Transverse colon (tissue), 4 donors: ENCODE results near the gene L3MBTL4. TPM values are rescaled to one million over a fixed set of nuclear protein-coding genes. Genes with fewer than 3 reads are reported as not detected.

ENCODE experiments used
- DNase-seq: peaks from one replicate; pipeline ENCODE4 v3.0.0-alpha.2; 2019
- H3K27ac ChIP-seq, 4 donors: fragments of 200-600 bp; sonication (generic); 2 replicates each; pipeline ENCODE4 v1.5.1; 2016 to 2018; ENCODE audit warnings: inconsistent platforms in 4 of 4
- H3K27me3 ChIP-seq: fragments of 200-600 bp; sonication (generic); 2 replicates; pipeline ENCODE4 v1.5.1; 2017; ENCODE audit warnings: inconsistent platforms
- H3K36me3 ChIP-seq, 4 donors: fragments of 200-600 bp; sonication (generic); 2 replicates each; pipeline ENCODE4 v1.5.1; 2017 to 2019; ENCODE audit warnings: inconsistent platforms in 4 of 4
- H3K4me1 ChIP-seq, 4 donors: fragments of 200-600 bp; sonication (generic); 2 replicates each; pipeline ENCODE4 v1.5.1; 2017 to 2020; ENCODE audit warnings: inconsistent platforms in 4 of 4
- H3K4me3 ChIP-seq, 4 donors: fragments of 200-600 bp; sonication (generic); 1 replicate in 1 of 4; 2 replicates in 3 of 4; pipeline versions ENCODE4 v1.5.1 to v1.6.1; 2017 to 2019; ENCODE audit warnings: inconsistent platforms in 4 of 4
- H3K9me3 ChIP-seq, 2 donors: fragments of 200-600 bp; sonication (generic); 2 replicates each; pipeline ENCODE4 v1.5.1; 2017 to 2019; ENCODE audit warnings: inconsistent platforms in 2 of 2
- CTCF ChIP-seq, 5 experiments: fragments of 200-600 bp in 3 of 5; fragments of 450-650 bp in 2 of 5; sonication (generic) in 3 of 5; IDR thresholded peaks; 1 replicate in 2 of 5; 2 replicates in 3 of 5; pipeline ENCODE4 v1.5.1; 2016 to 2017; ENCODE audit warnings: antibody characterized with exemption in 5 of 5, inconsistent platforms in 3 of 5, mild to moderate bottlenecking in 2 of 5, moderate library complexity in 1 of 5
- EP300 ChIP-seq: sonication (generic); formaldehyde crosslinking; IDR thresholded peaks from one replicate; pipeline ENCODE4 v1.6.1; 2017; ENCODE audit warnings: antibody characterized with exemption, low read depth
- POLR2A ChIP-seq: fragments of 450-650 bp; IDR thresholded peaks from one replicate; pipeline ENCODE4 v1.6.1; 2016; ENCODE audit warnings: antibody characterized with exemption, mild to moderate bottlenecking, moderate library complexity
- POLR2AphosphoS5 ChIP-seq, 3 donors: sonication (generic); formaldehyde crosslinking; IDR thresholded peaks; one replicate each; pipeline ENCODE4 v1.6.1; 2016; ENCODE audit warnings: antibody characterized with exemption in 3 of 3
- WGBS, 2 donors: methylation state at CpG; one replicate each; pipeline ENCODE4 v1.1.5; 2018; ENCODE audit warnings: low coverage in 1 of 2; 5-methylcytosine and 5-hydroxymethylcytosine counted together
- in situ Hi-C, 4 donors: fragments of 200-750 bp; cut with MboI; loops; one replicate each; pipeline versions ENCODE4 v1.15.0 to v1.15.1; 2017; ENCODE audit warnings: low sequenced_read_pairs in 3 of 4, low pct_ligation_motif_present in 1 of 4, low pct_unique_long_range_greater_than_20kb in 1 of 4
- intact Hi-C: fragments of 100-400 bp; cut with DNase I; formaldehyde crosslinking; loops from one replicate; pipeline ENCODE4 v1.15.1; 2023; ENCODE audit warnings: low total_unique reads
- total RNA-seq, 4 donors: library from RNA; depleted of rRNA; stranded (reverse); fragments of >200 nt; gene quantifications; one replicate each; pipeline ENCODE4 v1.1.0, GENCODE V29; 2016

L3MBTL4 gene
- total RNA-seq, 4 donors from 2014 or later: 0.20 to 4.9 (median 2.9) TPM

GRCh38 chr18:5942591-5942990 is 472.1 kb downstream of the L3MBTL4 start:
- WGBS, 2 donors: 20 to 56% methylated on average over 1 to 6 of the region's 6 CpGs
- Histone ChIP-seq H3K4me1 (no peaks in the 10 kb centered on the region), H3K27ac (no peak overlapping the region), H3K9me3 (no peaks in the 10 kb centered on the region), H3K36me3 (no peaks in the 10 kb centered on the region), H3K4me3 (no peak overlapping the region), H3K27me3 (no peaks in the 10 kb centered on the region)
- in situ Hi-C loops: no loop called here
- intact Hi-C loops: no loop called here
- TF ChIP-seq POLR2A (no peak), EP300 (no peak), POLR2AphosphoS5 (IDR thresholded peaks at IDR 0.05) (no peak), CTCF (IDR thresholded peaks at IDR 0.05) (no peak)
- DNase-seq: no peak

GRCh38 chr18:5941890-5942289 is 472.8 kb downstream of the L3MBTL4 start:
- no peak for TF ChIP-seq CTCF (IDR thresholded peaks at IDR 0.05)
- TF ChIP-seq POLR2A: no peak
- no peak for TF ChIP-seq POLR2AphosphoS5 (IDR thresholded peaks at IDR 0.05)
- TF ChIP-seq EP300: no peak
- intact Hi-C loops (no loop called here), in situ Hi-C loops (no loop called here)
- Histone ChIP-seq H3K9me3 (no peaks in the 10 kb centered on the region), H3K27me3 (no peaks in the 10 kb centered on the region), H3K36me3 (no peaks in the 10 kb centered on the region), H3K27ac (no peak overlapping the region), H3K4me3 (no peak overlapping the region), H3K4me1 (no peaks in the 10 kb centered on the region)
- 50 to 65% methylated on average over 1 to 3 of the region's 3 CpGs for WGBS, 2 donors
- no peak for DNase-seq

GRCh38 chr18:5939801-5940667 is 474.7 kb downstream of the L3MBTL4 start:
- H3K27ac ChIP-seq: no peak overlapping the region
- H3K4me1 ChIP-seq: no peaks in the 10 kb centered on the region
- no peak for TF ChIP-seq POLR2A
- TF ChIP-seq EP300: no peak
- no peak for TF ChIP-seq POLR2AphosphoS5 (IDR thresholded peaks at IDR 0.05)
- TF ChIP-seq CTCF (IDR thresholded peaks at IDR 0.05): no peak
- intact Hi-C loops (no loop called here), in situ Hi-C loops (no loop called here)
- WGBS, 2 donors: 75% methylated on average over 7 of the region's 7 CpGs; no CpG with 5 or more reads in 1 of the 2 donors
- H3K9me3 ChIP-seq: no peaks in the 10 kb centered on the region
- H3K27me3 ChIP-seq: no peaks in the 10 kb centered on the region
- no peak for DNase-seq
- H3K4me3 ChIP-seq: no peak overlapping the region
- H3K36me3 ChIP-seq: no peaks in the 10 kb centered on the region

GRCh38 chr18:5937795-5938194 is 476.9 kb downstream of the L3MBTL4 start:
- Histone ChIP-seq H3K9me3 (no peaks in the 10 kb centered on the region), H3K4me3 (no peak overlapping the region), H3K36me3 (no peaks in the 10 kb centered on the region), H3K27ac (no peak overlapping the region), H3K4me1 (no peaks in the 10 kb centered on the region), H3K27me3 (no peaks in the 10 kb centered on the region)
- TF ChIP-seq CTCF (IDR thresholded peaks at IDR 0.05) (no peak), POLR2A (no peak), EP300 (no peak), POLR2AphosphoS5 (IDR thresholded peaks at IDR 0.05) (no peak)
- no peak for DNase-seq
- in situ Hi-C loops: no loop called here
- intact Hi-C loops: no loop called here
- 80 to 84% methylated on average over 3 of the region's 3 CpGs for WGBS, 2 donors
